Neutrophil (primary cell): ENCODE results near the gene RRP12.
A peak's percentile ranks its signal among the peaks of the same experiment; 100 is the strongest.

ENCODE experiments used
- H3K27ac ChIP-seq: fragments of 200-600 bp; sonication (generic); 2 replicates; pipeline ENCODE4 v1.5.1; 2016; ENCODE audit warnings: mild to moderate bottlenecking, moderate library complexity
- H3K27me3 ChIP-seq: fragments of 200-600 bp; sonication (generic); 2 replicates; pipeline ENCODE4 v1.6.0; 2016; ENCODE audit warnings: mild to moderate bottlenecking
- H3K36me3 ChIP-seq: fragments of 200-600 bp; sonication (generic); 2 replicates; pipeline ENCODE4 v1.5.1; 2017
- H3K4me1 ChIP-seq, 2 experiments: fragments of 200-600 bp in 1 of 2; sonication (generic) in 1 of 2; 1 replicate in 1 of 2; 2 replicates in 1 of 2; pipeline versions ENCODE4 v1.5.1 to v1.6.1; 2013 to 2016; ENCODE audit warnings: low read depth in 1 of 2, low read length in 1 of 2, mild to moderate bottlenecking in 1 of 2, moderate library complexity in 1 of 2; ENCODE audit not compliant: control insufficient read depth in 1 of 2, insufficient read depth in 1 of 2
- H3K4me3 ChIP-seq, 2 experiments: fragments of 200-600 bp in 1 of 2; sonication (generic) in 1 of 2; 1 replicate in 1 of 2; 2 replicates in 1 of 2; pipeline ENCODE4 v1.5.1; 2013 to 2016; ENCODE audit warnings: low read depth in 1 of 2, low read length in 1 of 2, mild to moderate bottlenecking in 1 of 2, moderate library complexity in 1 of 2
- H3K9me3 ChIP-seq: fragments of 200-600 bp; sonication (generic); 2 replicates; pipeline ENCODE4 v1.5.1; 2016
- TF ChIP-seq, protein P1 (sequence below): fragments of 200-600 bp; sonication (generic); IDR thresholded peaks from 2 replicates; pipeline ENCODE4 v1.5.1; 2016; ENCODE audit warnings: antibody characterized with exemption

The RRP12 gene, protein sequence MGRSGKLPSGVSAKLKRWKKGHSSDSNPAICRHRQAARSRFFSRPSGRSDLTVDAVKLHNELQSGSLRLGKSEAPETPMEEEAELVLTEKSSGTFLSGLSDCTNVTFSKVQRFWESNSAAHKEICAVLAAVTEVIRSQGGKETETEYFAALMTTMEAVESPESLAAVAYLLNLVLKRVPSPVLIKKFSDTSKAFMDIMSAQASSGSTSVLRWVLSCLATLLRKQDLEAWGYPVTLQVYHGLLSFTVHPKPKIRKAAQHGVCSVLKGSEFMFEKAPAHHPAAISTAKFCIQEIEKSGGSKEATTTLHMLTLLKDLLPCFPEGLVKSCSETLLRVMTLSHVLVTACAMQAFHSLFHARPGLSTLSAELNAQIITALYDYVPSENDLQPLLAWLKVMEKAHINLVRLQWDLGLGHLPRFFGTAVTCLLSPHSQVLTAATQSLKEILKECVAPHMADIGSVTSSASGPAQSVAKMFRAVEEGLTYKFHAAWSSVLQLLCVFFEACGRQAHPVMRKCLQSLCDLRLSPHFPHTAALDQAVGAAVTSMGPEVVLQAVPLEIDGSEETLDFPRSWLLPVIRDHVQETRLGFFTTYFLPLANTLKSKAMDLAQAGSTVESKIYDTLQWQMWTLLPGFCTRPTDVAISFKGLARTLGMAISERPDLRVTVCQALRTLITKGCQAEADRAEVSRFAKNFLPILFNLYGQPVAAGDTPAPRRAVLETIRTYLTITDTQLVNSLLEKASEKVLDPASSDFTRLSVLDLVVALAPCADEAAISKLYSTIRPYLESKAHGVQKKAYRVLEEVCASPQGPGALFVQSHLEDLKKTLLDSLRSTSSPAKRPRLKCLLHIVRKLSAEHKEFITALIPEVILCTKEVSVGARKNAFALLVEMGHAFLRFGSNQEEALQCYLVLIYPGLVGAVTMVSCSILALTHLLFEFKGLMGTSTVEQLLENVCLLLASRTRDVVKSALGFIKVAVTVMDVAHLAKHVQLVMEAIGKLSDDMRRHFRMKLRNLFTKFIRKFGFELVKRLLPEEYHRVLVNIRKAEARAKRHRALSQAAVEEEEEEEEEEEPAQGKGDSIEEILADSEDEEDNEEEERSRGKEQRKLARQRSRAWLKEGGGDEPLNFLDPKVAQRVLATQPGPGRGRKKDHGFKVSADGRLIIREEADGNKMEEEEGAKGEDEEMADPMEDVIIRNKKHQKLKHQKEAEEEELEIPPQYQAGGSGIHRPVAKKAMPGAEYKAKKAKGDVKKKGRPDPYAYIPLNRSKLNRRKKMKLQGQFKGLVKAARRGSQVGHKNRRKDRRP (N-terminal part only)

DNA sequence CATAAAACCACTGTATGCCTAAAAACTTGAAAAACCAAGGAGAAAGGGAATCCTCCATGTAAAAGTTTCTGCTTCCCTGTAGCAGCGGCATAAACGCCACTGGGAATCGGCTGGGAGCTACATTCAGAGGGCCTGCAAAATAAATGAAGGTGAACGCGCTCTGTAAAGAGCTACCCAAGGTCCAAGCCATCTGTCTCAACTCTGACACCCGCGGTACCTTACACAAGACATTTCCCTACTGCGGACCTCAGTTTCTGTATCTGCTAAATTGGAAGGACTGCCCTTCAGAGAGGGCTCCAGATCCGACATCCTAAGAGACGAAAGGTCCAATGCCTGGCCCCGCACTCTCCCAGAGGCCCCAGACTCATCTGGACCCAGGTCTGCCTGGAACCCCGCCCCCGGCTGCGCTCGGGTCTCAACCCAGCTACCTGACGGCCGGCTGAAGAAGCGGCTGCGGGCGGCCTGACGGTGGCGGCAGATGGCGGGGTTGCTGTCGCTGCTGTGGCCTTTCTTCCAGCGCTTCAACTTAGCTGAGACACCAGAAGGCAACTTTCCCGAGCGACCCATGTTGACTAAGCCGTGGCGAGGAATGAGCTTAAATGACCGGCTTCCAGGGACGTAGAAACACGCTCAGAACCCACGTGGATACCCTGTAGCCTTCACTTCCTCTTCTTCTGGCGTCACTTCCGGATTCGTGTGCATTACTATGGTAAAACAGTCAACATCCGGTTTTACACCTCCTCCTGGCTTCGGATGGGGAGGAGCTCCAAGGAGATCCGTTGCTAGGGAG lies at the start of gene RRP12:
Gene RRP12 (minus strand): TSS at position 676 of the 790 bp plus-strand sequence. CDS start 109 bp downstream, at position 567.
- Histone ChIP-seq H3K4me3 (peak within 1 kb of the TSS; percentile 84 to 88), H3K9me3 (no peaks in the 10 kb centered on the region), H3K27ac (peak within 1 kb of the TSS; percentile 97), H3K27me3 (no peaks in the 10 kb centered on the region), H3K36me3 (peaks cover 5% of the 10 kb centered on the region), H3K4me1 (peaks cover 67 to 68% of the 10 kb centered on the region in 2 experiments)
- TF ChIP-seq, protein P1, sequence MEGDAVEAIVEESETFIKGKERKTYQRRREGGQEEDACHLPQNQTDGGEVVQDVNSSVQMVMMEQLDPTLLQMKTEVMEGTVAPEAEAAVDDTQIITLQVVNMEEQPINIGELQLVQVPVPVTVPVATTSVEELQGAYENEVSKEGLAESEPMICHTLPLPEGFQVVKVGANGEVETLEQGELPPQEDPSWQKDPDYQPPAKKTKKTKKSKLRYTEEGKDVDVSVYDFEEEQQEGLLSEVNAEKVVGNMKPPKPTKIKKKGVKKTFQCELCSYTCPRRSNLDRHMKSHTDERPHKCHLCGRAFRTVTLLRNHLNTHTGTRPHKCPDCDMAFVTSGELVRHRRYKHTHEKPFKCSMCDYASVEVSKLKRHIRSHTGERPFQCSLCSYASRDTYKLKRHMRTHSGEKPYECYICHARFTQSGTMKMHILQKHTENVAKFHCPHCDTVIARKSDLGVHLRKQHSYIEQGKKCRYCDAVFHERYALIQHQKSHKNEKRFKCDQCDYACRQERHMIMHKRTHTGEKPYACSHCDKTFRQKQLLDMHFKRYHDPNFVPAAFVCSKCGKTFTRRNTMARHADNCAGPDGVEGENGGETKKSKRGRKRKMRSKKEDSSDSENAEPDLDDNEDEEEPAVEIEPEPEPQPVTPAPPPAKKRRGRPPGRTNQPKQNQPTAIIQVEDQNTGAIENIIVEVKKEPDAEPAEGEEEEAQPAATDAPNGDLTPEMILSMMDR, result peak; percentile 49

DNA sequence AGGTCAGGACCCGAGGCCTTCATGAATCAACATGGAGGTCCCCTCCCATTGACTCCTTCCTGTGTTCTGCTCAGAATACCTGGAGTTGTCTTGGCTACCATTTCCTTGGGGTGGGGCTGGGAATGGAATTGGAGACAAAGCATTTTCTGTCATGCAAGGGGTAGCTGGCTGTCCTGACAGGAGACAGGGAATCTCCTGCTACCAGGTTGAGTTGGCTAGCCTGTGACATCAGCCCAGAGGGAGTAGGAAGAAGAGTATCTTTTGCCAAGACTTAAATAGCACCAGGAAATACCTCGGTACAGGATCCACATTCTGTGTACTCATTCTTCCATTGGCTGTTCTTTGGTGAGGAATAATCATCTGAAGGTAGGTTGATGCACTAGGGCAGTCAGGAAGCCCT lies 49.7 kb upstream of the RRP12 start:
- Histone ChIP-seq H3K4me3 (no peak overlapping the region), H3K4me1 (peaks cover 8 to 14% of the 10 kb centered on the region in 2 experiments), H3K27me3 (no peaks in the 10 kb centered on the region), H3K36me3 (peaks cover 49% of the 10 kb centered on the region), H3K27ac (no peak overlapping the region), H3K9me3 (no peaks in the 10 kb centered on the region)
- TF ChIP-seq, protein P1, result no peak

DNA sequence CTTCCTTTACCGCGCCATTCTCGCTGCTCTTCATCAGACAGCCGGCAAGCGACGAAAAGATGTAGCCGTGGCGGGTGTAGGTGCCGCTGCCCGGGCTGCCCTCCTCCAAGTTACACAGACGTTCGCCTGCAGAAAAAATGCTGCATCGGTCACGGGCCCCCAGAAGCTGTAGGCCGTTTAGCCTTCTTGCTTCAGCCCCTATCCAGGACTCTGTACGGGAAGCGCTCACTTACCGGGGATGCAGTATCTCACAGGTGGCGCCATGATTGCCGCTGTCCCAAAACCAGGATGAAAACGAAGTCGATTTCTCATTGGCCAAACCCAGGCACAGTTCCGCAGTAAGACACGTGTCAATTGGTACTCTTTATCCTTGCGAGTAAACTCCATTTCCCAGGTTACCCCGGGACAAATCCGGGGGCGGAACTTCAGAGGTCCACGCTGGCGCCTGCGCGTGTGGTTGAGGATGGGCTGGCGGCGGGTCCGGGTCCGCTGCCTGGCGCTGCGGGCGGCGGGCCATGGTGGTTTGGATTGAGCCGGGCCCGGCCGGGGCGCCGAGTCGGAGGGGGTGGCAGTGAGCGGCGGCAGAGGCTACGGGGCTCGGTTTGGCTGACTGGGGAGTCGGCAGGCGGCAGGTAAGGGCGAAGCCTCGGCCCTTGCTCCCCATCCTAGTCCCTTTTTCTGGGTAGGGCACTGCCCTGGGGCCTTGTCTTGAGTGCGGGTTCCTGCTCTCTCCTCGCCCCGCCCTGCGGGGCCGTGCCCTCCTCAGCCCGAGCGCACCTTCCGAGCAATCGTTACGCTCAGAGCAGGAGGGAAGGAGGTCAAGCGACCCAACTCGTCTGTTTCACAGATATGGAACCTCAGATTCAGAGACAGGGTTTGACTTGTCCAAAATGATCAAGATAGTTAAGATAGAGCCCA lies 44.8 kb upstream of the RRP12 start, which contains the start of the genes EXOSC1 and ZDHHC16:
Gene EXOSC1 (minus strand): TSS at position 285 of the 918 bp plus-strand sequence. CDS start 21 bp downstream, at position 264.
Gene ZDHHC16 (plus strand): TSS at position 454 of the 918 bp plus-strand sequence. CDS start 5,501 bp downstream, outside the sequence.
- no peaks in the 10 kb centered on the region for H3K9me3 ChIP-seq
- H3K36me3 ChIP-seq, result peaks cover 13% of the 10 kb centered on the region
- peaks cover 22 to 28% of the 10 kb centered on the region in 2 experiments for H3K4me1 ChIP-seq
- H3K27ac ChIP-seq, result peak within 1 kb of the TSS; percentile 78
- H3K27me3 ChIP-seq, result no peaks in the 10 kb centered on the region
- TF ChIP-seq, protein P1, result peak; percentile 46
- peak within 1 kb of the TSS; percentile 75 for H3K4me3 ChIP-seq

DNA sequence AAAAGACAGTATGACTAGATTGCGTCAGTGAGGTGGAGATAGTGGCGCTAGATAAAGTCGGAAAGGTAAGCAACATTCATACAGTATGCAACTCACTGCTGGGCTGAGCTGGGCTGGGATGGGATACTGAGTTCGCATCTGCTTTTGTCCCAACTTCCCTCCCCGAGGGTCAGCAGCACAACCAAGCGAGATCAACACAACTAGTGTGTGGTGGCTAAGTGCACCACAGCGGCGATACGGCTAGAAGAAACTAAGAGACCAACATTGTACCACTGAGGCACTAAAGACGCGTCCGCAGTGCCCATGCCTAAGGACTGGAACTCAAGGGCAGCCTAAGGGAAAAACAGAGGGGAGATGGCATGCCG lies 44.2 kb upstream of the RRP12 start:
- H3K27ac ChIP-seq, result peak overlapping the region; percentile 78
- H3K27me3 ChIP-seq, result no peaks in the 10 kb centered on the region

More for the DNA sequence above, 44.2 kb upstream of the RRP12 start:
- no peaks in the 10 kb centered on the region for H3K9me3 ChIP-seq
- TF ChIP-seq, protein P1, result no peak
- peak overlapping the region; percentile 75 for H3K4me3 ChIP-seq
- H3K36me3 ChIP-seq, result peaks cover 16% of the 10 kb centered on the region
- peaks cover 22 to 28% of the 10 kb centered on the region in 2 experiments for H3K4me1 ChIP-seq
